Measurements from ENCODE around the gene PDSS2. TPM values are rescaled to one million over a fixed set of nuclear protein-coding genes. Genes with fewer than 3 reads are reported as not detected.
A peak's percentile ranks its signal among the peaks of the same experiment; 100 is the strongest.

Gene PDSS2
- total RNA-seq, 1 donor from 2014 or later, result 15.6 TPM

DNA sequence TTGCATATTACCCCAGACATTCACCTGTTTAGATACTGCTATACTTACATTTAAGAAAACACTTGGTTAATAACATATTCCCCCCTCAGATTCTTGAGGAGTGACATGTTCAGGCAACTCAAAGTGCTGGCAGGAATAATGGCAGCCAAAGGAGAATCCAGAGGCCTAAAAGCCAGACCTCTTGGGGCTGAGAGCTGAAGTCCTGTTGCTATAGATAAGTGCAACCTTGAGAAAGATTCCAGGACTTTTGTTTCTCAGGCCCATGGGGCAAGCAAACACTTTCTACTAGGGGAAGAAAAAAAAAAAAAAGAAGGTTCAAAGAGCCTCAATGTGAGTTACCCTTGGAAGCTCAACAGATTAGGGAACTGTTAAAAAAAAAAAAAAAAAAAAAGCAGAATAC, 211.2 kb downstream of the PDSS2 start:
- no peak for DNase-seq
- no peak for ATAC-seq (ENCODE audit: poor library complexity)
- intact Hi-C loops (cut with DNase I), result no loop called here

DNA sequence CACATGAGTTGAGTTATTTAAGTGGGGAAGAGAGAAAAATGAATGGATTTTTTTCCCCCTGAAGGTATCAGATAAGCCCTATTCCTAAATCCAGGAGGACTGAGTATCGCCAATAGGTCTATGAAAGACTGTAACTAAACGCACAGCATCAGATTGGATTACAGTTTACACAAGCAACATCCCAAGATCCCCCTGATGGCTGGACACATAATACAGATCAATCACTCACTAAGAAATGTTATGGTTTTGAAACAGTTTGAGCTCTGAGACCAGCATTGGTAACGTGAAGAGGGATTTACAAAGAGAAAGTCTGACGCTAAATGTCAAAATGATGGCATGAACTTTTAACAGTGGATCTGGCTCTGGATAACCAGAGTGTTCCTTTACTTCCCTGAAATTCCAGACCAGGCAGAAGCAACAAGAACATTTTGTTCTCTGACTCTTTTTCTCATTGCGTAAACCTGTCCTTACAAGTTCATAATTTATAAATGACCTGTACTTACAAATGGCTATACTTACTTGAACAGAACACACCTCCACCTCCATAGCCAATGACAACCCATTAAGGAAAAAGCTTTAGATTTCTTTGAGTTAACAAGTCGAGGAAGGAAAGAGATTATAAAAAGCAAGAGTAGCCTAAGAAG, 212.3 kb downstream of the PDSS2 start:
- ATAC-seq (ENCODE audit: poor library complexity) (no peak), DNase-seq (no peak)
- intact Hi-C loops (cut with DNase I), result no loop called here

DNA sequence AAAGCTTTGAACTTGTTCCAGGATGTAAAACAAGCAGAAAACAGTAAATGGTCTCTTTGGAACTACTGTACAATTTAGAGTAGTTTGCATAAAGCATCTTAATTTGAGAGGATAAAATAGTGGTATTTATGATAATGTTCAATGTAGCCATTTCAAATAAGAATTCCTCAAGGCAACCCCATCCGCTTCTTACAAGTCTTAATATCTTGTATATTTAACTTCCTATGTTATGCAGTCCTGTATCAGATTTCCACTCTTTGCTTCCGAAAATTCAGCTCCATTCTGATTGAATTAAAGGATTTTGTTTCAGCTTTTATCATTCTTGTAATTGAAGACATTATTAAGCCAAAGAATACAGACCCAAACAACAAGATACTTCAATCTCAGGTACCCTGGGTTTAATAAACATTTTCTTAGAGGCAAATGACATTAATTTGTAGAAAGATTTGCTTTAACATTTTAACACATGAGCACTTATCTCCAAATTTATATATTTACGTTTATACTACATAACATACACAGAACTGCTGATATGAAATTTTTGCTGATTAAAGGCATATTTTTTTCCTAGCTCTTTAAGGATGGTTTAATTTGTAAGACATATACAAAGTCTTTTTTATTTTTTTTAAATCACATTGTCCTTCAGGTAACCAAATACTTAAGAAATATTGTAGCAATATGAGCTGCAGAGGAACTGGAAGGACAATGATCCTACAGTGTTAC, 213.0 kb downstream of the PDSS2 start:
- no peak for DNase-seq
- intact Hi-C loops (cut with DNase I), result no loop called here
- ATAC-seq (ENCODE audit: poor library complexity), result no peak

DNA sequence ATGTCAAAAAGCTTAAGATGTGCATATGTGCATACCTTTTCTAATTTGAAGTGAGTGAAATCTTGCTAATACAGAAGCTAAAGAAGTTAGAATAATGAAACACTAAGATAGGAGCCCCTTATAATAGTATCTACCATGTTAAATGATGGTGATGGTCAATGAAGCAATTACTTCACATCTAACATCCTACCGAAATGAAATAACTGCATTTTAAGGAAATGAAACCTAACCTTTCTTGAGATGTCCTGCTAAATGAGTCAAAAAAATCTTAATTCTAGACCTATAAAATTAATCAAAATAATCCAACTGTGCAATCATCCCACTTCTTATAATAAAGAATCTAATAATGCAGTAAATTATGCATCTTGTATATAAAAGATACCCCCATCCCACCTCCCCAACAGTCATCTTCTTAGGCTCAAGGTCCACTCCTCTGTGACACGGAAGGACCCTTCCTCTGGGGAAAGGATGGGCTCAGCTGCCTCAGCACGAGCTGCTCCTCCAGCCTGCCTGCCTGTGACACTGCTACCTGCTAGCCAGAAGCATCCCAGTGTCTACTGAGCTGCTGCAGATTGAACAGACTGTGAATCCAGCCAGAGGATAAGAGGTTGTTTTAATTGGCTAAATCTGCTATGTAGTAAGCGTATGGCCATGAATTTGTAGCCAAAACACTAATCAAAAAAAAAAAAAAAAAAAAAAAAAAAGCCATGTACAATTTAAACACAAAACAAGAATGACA, 214.5 kb downstream of the PDSS2 start:
- intact Hi-C loops (cut with DNase I), result no loop called here
- ATAC-seq (ENCODE audit: poor library complexity) (no peak), DNase-seq (no peak)

- ATAC-seq (ENCODE audit: poor library complexity), result no peak
- DNase-seq, result no peak
- intact Hi-C loops (cut with DNase I), result no loop called here
Observed at GRCh38 chr6:107244082-107244741, 215.2 kb downstream of the PDSS2 start.

GRCh38 chr6:107243471-107243870, 215.9 kb downstream of the PDSS2 start:
- DNase-seq (no peak), ATAC-seq (ENCODE audit: poor library complexity) (no peak)
- intact Hi-C loops (cut with DNase I), result no loop called here

DNA sequence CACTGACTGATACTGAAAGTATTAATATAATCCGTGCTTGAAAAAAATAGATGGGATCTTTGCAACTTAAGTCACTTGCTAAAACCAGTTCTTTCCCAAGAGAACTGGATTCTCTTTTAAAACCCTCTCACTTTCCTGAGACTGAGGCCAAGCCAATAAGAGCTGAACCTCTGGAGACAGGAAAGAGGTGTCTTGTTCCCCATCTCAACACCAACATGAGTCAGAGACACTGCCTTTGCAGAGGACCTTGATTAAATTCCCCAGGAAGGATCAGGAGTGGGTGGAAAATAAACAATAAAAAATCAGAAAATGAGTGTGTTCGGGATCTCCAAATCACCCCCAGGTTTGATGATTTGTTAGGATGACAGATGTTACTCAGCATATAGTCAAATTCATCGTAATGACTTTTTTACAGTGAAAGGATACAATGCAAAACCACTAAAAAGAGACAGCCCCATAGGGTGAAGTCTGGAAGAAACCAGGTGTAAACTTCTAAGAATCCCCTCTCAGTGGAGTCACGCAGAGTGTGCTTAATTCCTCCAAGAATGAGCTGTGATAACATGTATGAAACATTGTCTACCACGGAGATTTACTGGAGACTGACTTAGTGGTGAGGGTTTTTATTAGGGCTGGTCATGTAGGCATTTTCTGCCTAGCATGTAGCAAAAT, 221.2 kb downstream of the PDSS2 start:
- intact Hi-C loops (cut with DNase I), result no loop called here
- ATAC-seq (ENCODE audit: poor library complexity) (no peak), DNase-seq (no peak)

- ATAC-seq (ENCODE audit: poor library complexity) (peak; percentile 49), DNase-seq (no peak)
- intact Hi-C loops (cut with DNase I), result no loop called here
Observed at GRCh38 chr6:107235511-107235910, 223.9 kb downstream of the PDSS2 start.

DNA sequence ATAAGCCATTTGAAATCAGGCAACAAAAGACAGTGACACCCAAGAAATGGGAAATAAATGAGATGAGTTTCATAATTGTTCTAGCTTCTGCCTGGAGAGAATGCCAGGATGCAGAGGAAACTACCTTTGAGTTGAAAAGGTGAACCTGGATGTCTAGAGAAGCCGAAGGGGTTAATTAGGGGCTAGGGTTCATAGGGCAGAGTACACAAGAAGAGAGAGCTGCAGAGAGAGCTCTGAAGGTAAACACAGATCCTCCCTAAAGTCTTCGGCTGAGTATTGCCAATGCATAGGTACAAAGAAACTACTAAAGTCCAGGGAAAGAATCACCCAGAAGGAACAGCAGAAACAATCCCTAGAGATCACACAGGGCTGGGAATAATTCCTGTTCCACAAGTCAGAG, 224.4 kb downstream of the PDSS2 start:
- intact Hi-C loops (cut with DNase I), result no loop called here
- no peak for ATAC-seq (ENCODE audit: poor library complexity)
- DNase-seq, result no peak

- ATAC-seq (ENCODE audit: poor library complexity), result no peak
- no peak for DNase-seq
- intact Hi-C loops (cut with DNase I), result no loop called here
Observed at GRCh38 chr6:107231243-107231642, 228.1 kb downstream of the PDSS2 start.

DNA sequence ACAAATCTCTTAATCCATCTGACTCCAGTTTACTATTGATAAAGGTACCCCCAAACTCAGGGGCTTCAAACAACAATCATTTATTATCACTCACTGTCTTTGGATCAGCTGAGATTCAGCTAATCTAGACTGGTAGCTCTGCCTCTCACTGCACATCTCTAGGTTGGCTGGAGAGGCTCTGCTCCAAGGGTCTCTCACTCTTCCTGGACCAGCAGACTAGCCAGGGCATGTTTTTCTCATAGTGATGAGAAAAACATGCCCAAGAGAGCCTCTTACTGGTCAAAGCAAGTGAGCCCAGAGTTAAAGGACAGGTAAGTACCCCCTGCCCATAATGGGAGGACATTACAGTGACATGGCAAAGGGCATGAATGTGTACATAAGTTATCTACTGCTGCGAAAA, 228.9 kb downstream of the PDSS2 start:
- DNase-seq (no peak), ATAC-seq (ENCODE audit: poor library complexity) (no peak)
- intact Hi-C loops (cut with DNase I), result no loop called here

DNA sequence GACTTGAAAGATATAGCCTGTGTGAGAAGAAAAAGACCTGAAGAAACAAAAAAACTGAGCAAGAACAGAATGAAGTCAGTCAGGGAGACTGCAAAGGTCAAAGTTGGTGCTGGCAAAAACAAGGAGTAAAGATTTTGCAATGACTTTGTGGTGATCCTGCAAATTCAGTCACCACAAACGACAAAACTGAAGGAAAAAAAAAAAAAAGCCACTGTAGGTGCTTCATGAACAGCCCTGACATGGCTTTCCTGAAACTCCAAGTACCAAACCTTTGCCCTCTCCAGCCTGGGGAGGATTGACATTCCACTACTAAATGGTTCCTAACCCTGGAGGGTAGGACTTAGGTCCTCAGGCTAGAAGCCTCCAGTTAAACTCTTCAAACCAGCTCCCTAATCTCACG, 229.3 kb downstream of the PDSS2 start:
- intact Hi-C loops (cut with DNase I), result no loop called here
- DNase-seq (no peak), ATAC-seq (ENCODE audit: poor library complexity) (no peak)

DNA sequence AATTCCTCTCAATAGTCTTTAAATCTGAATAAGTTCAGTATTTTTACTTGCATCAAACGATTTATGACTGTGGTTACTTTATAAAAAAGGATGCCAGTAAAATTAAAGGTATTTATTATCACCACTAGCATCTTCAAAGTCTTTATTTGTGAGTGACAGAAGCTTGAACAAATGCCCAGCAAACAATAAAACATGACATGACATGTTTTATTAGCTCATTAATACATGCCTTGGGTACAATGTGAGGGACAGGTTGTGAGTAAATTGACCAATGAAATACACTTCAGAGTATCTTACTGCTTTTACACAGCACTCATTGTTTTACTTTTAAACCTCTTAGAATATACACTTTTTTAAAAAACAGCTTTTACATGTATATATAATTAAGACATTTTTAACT, 230.6 kb downstream of the PDSS2 start:
- DNase-seq (no peak), ATAC-seq (ENCODE audit: poor library complexity) (no peak)
- intact Hi-C loops (cut with DNase I), result no loop called here

DNA sequence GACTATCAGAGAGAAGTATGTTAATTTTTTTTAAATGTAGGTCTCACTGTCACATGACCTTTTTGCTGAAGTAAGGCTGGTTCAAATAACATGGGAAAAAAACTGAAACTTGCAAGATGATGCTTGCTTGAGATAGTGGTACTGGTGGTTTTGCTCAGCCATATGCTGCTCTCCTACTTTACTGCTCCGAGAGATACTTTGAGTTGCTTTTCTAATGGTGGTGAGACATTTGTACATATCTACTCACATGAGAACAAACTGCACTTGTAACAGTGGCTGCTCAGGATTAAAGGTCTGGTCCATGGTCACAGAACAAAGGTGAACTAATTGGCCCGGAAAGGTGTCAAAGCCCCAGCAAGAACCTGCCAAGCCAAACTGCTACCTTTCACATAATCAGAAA, 237.8 kb downstream of the PDSS2 start:
- ATAC-seq (ENCODE audit: poor library complexity) (no peak), DNase-seq (no peak)
- intact Hi-C loops (cut with DNase I), result no loop called here

DNA sequence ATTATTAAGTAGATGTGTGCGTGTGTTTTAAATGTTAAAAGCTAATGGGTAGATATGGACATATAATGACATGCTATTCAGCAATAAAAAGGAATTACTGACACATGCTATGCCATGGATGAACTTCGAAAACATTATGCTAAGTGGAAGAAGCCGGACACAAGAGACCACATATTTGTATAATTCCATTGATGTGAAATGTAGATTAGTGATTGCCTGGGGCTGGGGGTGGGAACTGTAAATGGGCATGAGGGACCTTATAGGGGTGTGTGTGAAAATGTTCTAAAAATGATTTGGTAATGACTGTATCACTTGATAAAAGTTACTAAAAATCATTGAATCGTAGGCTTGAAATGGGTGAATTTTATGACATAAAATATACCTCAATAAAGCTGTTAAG, 239.5 kb downstream of the PDSS2 start:
- intact Hi-C loops (cut with DNase I), result no loop called here
- ATAC-seq (ENCODE audit: poor library complexity) (no peak), DNase-seq (no peak)

- intact Hi-C loops (cut with DNase I), result no loop called here
- ATAC-seq (ENCODE audit: poor library complexity) (no peak), DNase-seq (no peak)
Observed at GRCh38 chr6:107218142-107218541, 241.2 kb downstream of the PDSS2 start.

DNA sequence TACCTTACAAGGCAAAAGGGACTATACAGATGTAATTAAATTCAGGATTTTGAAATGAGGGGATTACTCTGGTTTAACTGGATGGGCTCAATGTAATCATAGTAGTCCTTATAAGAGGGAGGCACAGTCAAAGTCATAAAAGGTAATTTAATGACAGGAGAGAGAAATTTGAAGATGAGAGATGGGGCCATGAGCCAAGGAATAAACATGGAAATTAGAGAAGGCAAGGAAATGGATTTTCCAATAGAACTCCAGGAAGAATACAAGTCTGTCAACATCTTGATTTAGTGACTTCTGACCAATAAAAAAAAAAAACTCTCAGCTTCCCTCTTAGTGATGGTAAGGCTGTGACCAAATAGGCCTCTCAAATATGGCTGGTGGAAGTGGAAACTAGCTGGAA, 242.1 kb downstream of the PDSS2 start:
- no peak for DNase-seq
- ATAC-seq (ENCODE audit: poor library complexity), result no peak
- intact Hi-C loops (cut with DNase I), result no loop called here

GRCh38 chr6:107216197-107216933, 243.0 kb downstream of the PDSS2 start:
- intact Hi-C loops (cut with DNase I), result no loop called here
- ATAC-seq (ENCODE audit: poor library complexity) (no peak), DNase-seq (no peak)
